GM12875 (cell line): ENCODE data around the gene CEP295NL.

Experiments used
- H3K4me3 ChIP-seq: one replicate; pipeline ENCODE4 v1.5.1; 2011; ENCODE audit warnings: low read depth, low read length, control low read depth
- CTCF ChIP-seq: IDR thresholded peaks from 2 replicates; pipeline ENCODE4 v1.5.1; 2011; ENCODE audit warnings: low read depth, mild to moderate bottlenecking, control low read depth, inconsistent platforms, low read length, moderate library complexity, borderline replicate concordance; ENCODE audit not compliant: insufficient read depth

CEP295NL gene

GRCh38 chr17:78899361-78900260 is 3.4 kb downstream of the CEP295NL start:
- TF ChIP-seq CTCF, result no peak
- H3K4me3 ChIP-seq, result no peak overlapping the region

GRCh38 chr17:78898947-78899346 is 4.1 kb downstream of the CEP295NL start:
- TF ChIP-seq CTCF, result no peak

DNA sequence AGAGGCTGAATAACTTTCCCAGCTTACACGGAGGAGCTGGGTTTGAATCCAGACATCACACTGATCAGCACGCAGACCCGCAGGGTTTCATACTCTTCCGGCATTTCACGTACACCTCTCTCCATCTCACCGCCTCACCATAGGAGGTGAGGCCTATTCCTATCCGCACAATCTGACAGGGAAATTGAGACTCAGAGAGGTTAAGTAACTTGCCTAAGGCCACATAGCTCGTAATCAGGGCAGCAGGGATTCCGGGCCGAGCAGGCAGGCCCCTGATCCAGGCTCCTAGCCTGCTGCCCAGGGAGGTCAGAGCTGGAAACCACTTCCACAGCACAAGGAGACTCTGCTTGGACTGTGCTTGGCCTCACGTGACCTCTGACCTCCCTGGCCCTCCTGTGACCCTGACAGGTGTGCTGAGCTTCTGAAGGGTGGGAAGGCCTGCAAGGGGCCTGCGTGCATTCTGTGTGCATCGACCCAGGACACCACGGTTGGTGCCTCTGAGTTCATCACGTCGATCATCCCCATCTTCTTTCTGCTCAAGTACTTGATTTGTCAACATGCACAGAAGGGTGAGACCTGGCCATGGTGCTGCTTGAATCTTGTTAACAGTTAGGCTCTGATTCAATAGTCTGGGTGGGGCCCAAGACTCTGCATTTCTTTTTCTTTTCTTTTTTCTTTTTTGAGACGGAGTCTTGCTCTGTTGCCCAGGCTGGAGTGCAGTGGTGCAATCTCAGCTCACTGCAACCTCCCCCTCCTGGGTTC is 4.7 kb downstream of the CEP295NL start:
- no peak overlapping the region for H3K4me3 ChIP-seq
- TF ChIP-seq CTCF, result no peak

More at GRCh38 chr17:78898947-78899346, 4.1 kb downstream of the CEP295NL start:
- H3K4me3 ChIP-seq, result no peak overlapping the region

- no peak for TF ChIP-seq CTCF
- H3K4me3 ChIP-seq, result no peak overlapping the region
Measured at GRCh38 chr17:78897664-78898047, 5.3 kb downstream of the CEP295NL start.

- no peak for TF ChIP-seq CTCF
- no peak overlapping the region for H3K4me3 ChIP-seq
Measured at GRCh38 chr17:78896834-78897663, 6.0 kb downstream of the CEP295NL start.

DNA sequence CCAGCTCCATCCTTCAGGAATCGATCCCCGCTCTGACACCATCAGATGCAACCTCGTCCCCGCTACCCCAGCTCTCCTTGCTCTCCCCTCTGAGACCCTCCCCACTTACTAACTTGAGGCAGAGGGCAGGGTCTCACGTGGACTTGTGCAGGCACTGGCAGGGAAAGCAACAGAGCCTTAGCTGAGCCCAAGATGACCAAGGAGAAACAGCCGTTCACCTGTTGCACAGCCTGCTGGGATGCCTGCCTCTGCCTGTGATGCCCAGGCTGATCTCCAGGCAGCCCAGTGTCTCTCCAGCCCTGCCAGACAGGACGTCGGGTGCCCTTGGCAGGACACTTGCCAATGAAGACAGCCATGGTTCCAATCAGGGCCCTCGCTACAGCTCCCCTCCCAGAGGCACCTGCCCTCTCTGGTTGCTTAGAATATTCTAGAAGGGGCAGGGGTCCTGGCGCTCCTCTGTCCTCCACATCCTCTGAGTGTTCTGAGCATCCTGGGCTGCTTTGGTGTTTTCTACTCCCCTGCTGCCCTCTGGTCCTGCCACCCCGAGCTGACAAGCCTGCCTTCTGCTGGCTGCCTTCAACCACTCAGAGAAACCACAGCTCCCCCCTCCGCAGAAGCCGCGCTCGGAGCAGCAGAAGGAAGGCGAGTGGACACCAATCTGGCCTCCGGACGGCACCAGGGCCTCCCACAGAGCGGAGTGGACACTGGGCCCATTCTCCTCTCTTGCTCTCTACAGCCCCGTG is 6.7 kb downstream of the CEP295NL start:
- no peak for TF ChIP-seq CTCF
- H3K4me3 ChIP-seq, result no peak overlapping the region
